Activated T-cell treated with anti-CD3 and anti-CD28 coated beads for 1 hour (primary cell): ENCODE measurements around the gene SPP1.

ENCODE experiments used
- DNase-seq: peaks from one replicate; pipeline ENCODE4 v3.0.0-alpha.2; 2020; ENCODE audit warnings: low read depth

SPP1 gene

DNA sequence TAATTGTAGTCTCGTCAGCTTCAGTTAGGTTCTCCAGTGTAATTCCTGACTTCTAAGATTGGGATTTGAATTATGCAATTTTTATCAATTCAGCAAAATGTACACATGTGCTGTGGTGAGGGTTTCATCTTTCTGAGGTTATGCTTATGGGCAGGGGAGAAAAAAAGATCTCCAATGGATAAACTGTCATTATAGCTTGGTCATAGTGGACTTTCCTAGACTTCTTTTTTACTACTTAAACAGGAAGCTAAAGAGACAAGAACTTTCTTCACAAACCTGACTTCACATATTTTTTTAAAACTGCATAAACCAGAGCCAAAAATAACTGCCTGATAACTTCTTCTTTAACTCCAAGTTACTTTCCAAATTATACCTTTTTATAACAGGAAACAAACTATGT lies 21.7 kb upstream of the SPP1 start:
- DNase-seq = no peak

DNA sequence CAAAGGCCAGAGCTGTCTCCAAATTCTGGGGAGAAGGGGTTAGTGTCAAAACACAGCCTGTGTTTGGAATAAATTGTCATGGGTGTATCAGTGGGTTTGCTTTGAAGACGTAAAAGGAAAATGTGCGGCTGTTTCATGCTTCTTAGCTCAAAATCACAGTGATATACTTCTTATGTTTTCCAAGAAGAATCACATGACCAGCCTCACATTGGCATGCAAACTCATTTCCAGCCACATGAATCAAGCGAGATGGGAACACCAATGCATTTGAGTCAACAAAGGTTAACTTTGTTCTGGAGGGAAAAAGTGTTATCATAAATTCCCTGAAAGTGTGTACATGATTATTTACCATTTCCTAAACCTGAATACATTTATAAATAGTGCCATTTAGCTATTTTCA lies 19.0 kb upstream of the SPP1 start:
- DNase-seq = no peak

DNA sequence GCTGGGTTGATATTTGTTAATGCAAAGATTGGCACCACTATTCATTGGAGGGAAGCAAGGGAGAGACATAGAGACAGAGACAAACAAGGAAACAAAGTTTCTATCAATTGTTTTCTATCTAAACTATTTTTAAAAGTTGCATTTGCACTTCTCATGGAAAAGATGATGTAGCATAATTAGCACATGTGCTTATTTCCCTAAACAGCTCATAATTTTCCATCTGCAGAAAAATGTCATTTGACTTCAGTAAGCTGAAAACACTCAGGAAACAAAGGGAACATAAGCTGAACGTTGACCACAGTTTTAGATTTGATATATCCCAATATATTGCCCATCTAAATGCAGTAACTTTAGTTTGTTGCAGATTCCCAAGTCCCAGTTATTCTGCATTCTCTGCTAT lies 18.5 kb upstream of the SPP1 start:
- DNase-seq = no peak

GRCh38 chr4:87961993-87962392 lies 13.5 kb upstream of the SPP1 start:
- DNase-seq = no peak

DNA sequence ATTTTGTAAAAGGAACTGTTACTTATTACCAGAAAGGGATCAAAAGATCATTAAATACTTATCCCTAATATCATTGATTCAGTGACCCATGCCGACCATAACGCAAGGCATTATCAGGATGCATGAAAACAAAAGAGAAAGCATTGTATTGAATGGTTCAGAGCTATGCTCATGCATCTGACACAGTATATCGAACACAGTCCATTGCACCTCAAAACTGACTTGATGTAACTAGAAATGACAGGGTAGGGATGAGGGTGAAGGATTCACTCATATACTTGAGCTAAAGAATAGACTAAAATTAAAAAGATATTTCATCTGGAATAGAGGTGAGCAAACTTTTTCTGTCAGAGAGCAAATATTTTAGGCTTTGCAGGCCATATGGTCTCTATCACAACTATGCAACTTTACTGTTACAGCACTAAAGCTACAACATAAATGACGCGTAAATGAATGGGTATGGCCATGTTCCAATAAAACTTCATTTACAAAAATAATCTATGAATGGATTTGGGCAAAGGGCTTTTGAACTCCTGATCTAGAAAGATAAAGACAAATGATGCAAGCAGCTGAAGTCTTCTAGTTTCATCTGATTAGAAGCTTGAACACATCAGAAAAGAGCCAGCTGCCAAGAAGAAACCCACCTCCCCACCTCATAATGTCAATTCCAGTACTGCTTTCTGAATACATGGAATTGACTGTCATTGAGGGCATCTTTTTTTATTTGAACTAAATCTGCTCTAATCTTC lies 12.9 kb upstream of the SPP1 start:
- no peak for DNase-seq

DNA sequence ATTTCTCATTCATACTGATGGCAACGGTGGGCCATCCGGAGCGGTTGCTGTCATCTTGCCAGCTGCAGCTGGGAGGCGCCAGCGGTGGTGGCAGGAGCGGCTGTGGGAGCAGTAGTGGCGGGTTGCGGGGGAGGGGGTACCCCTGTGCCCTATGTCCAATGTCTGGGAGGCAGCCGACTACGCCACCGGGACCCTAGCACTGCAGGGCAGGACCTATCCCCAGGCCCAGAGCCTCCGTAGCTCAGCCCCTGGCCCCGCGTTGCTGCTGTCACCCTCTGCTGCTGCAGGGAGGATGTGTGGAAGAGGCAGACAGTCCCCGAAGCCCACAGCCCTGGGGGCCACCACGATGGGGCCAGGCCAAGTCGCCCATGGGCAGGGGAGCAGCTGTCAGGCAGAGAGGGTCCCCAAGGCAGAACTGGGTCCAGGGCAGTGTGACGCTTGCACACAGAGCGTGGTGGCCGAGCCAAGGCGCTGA lies 10.0 kb upstream of the SPP1 start:
- DNase-seq = no peak

- DNase-seq = no peak
These were observed 9.4 kb upstream of the SPP1 start for GRCh38 chr4:87966095-87966496.

GRCh38 chr4:87967193-87967592 lies 8.3 kb upstream of the SPP1 start:
- DNase-seq = no peak

- no peak for DNase-seq
These were observed 5.4 kb upstream of the SPP1 start for GRCh38 chr4:87970121-87970520.

- DNase-seq = no peak
These were observed 3.6 kb upstream of the SPP1 start for GRCh38 chr4:87971866-87972265.

- DNase-seq = peak; percentile 11
These were observed 2.0 kb upstream of the SPP1 start for GRCh38 chr4:87973283-87974169.

DNA sequence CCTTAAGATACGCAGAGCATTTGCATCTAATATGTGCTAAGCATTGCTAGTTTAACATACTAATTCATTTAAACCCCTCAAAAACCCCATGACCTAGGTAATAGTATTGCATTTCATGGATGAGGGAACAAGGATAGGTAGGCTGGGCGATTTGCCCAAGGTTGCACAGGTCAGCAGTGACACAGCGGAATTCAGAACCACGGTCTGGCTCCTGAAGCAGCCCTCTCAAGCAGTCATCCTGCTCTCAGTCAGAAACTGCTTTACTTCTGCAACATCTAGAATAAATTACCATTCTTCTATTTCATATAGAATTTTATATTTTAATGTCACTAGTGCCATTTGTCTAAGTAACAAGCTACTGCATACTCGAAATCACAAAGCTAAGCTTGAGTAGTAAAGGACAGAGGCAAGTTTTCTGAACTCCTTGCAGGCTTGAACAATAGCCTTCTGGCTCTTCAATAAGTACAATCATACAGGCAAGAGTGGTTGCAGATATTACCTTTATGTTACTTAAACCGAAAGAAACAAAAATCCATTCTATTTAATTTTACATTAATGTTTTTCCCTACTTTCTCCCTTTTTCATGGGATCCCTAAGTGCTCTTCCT lies 555 bp upstream of the SPP1 start:
- no peak for DNase-seq

DNA sequence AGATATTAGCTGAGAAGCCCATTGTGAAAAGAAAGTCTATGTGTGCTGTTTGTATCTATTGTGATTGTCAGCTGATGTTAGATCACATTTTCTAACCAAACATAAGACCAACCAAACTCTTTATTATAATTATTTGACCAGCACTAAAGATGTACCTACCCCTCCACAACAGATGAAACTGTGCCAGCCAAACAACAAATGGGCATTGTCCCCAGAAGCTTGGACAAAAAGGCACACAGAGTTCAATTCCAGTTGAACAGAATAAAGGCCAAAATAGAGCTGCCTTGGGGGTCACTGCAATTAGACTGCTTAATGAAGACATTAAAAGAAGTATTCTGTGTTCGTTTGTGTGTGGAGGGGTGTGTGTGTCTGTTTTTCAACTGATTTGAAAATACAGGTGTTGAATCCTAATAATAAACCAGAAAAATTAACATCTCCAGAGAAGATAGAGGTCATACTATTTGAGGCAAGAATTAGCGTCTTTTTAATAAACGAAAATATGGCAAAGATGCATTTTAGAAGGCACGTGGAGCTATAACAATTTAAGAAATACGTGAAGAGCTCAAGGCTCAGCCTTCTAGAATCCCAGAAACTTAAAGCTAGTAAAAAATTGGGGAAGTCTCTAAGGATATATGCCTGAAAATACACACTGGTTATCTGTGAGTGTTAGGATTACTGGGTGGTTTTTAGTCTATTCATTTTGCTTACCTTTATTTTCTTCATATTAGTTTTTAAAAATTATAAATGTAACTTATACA lies 2.2 kb downstream of the SPP1 start:
- no peak for DNase-seq

GRCh38 chr4:87978681-87979080 lies 3.2 kb downstream of the SPP1 start:
- no peak for DNase-seq

DNA sequence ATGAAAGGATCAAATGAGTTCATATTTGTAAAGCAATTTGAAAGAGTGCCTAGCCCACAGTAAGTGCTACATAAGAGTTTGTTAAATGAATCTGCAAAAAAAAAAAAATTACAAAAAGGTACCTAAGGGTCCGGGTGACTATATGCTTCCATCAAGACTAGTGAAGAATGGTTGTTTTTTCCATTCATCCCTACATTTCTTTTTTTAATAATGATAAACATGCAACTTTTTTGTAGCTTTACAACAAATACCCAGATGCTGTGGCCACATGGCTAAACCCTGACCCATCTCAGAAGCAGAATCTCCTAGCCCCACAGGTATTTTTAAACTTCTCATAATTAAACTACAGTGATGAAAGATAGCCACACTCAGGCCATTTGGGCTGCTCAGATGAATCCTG lies 4.3 kb downstream of the SPP1 start:
- DNase-seq = no peak

DNA sequence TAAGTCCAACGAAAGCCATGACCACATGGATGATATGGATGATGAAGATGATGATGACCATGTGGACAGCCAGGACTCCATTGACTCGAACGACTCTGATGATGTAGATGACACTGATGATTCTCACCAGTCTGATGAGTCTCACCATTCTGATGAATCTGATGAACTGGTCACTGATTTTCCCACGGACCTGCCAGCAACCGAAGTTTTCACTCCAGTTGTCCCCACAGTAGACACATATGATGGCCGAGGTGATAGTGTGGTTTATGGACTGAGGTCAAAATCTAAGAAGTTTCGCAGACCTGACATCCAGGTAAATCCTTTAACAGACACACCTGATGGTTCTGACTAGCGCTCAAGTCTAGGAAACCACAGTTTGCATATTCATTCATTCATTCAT lies 6.0 kb downstream of the SPP1 start:
- DNase-seq = no peak

DNA sequence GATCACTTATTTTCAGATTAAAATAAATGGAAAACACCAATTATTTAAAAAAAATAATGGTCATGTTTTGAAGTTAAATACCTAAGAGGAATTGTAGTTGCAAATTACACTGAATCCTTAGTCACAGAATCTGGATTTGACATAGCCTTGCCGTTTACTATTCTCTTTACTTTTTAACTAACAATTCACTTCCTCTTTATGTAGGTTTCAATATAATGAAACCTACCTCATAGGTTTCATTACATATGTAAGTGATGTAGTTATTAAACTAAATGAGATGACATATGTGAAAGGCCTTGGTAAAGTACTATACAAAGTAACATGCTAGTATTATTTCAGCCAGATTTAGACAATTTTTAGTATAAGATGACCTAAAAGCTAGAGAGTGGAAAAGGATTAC lies 6.5 kb downstream of the SPP1 start:
- DNase-seq = no peak

GRCh38 chr4:87982446-87983010 lies 7.0 kb downstream of the SPP1 start:
- no peak for DNase-seq

GRCh38 chr4:87983996-87984395 lies 8.5 kb downstream of the SPP1 start:
- DNase-seq = no peak

- no peak for DNase-seq
These were observed 9.8 kb downstream of the SPP1 start for GRCh38 chr4:87985097-87985886.

DNA sequence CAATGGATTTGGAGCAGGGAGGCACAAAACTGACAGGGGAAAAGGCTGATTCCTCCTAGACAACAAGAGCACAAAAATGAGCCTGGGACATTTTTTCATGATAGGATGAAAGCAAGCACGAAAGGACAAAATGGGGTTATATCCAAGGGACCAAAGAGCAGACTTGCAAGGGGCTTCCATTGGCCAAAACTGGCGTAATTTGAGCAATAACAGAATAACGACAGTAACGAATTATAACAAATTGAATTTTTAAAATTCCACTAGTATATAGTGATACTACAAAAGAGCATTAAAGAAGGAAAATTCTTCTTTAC lies 10.3 kb downstream of the SPP1 start:
- no peak for DNase-seq
